ENCODE results near the gene VPS8. TPM values are rescaled to one million over a fixed set of nuclear protein-coding genes. Genes with fewer than 3 reads are reported as not detected.

The VPS8 gene
- total and polyA plus RNA-seq, 9 of the 15 experiments (the other 6 are each of a cell fraction or from before 2014, with no cell fraction given) = 7.2 to 41.0 (median 28.3) TPM

DNA sequence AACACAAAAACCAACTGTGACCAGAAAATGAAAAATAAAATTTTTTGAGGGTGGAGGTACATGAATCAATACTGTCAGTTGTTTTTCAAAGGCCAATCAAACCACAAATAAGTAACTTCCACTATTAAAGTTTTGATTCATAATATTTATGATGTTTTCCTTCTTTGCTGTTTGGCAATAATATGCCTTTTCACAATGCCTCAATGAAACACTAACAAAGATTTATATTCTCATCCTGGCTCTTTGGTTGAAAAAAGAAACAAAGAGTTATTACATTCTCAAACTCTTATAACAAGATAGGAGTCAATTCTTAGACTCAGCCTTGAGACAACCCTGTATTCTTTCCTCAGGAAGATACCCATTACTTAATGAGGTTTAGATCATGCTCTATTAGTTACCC is 277.8 kb downstream of the VPS8 start (continued):
- no peak for TF ChIP-seq ZFP36 (IDR thresholded peaks at IDR 0.05; ENCODE audit: low read depth, low read length, partially characterized antibody)

- no peak for TF ChIP-seq DACH1 (IDR thresholded peaks at IDR 0.05; ENCODE audit: partially characterized antibody)
- TF ChIP-seq KAT8 (IDR thresholded peaks at IDR 0.05; ENCODE audit: low read depth) = no peak
- TF ChIP-seq FIP1L1 (IDR thresholded peaks at IDR 0.05; ENCODE audit: low read depth, low read length, poor library complexity, severe bottlenecking) = no peak
- intact Hi-C loops (cut with micrococcal nuclease) = no loop called here
- Histone ChIP-seq H3K4me3 (no peak overlapping the region), H3K36me3 (ENCODE audit: control insufficient read depth, insufficient read depth, low read length) (no peaks in the 10 kb centered on the region), H3K9me3 (replicated peaks; ENCODE audit: control insufficient read depth, insufficient read depth, low read depth, low read length) (peaks cover 2% of the 10 kb centered on the region; the same call in 1 of the 2 replicates), H3K79me2 (ENCODE audit: control insufficient read depth, insufficient read depth, low read length) (no peaks in the 10 kb centered on the region), H3K27me3 (ENCODE audit: control insufficient read depth in 2 of 2, insufficient read depth in 2 of 2, low read length in 2 of 2) (peaks cover 15 to 17% of the 10 kb centered on the region in 2 experiments; a peak in 4 of 5 replicates), H2AFZ (ENCODE audit: low read depth, low read length) (no peak overlapping the region), H3K9ac (ENCODE audit: insufficient read depth in 1 of 2, low read depth in 2 of 2, low read length in 2 of 2) (no peak overlapping the region), H3K27ac (ENCODE audit: extremely low read depth, low read depth, low read length) (no peak overlapping the region), H3K4me1 (replicated peaks in 1 of 2; ENCODE audit: control insufficient read depth in 2 of 2, insufficient read depth in 2 of 2, low read length in 2 of 2) (no peaks in the 10 kb centered on the region), H3K9me1 (ENCODE audit: control insufficient read depth, insufficient read depth, low read length) (no peaks in the 10 kb centered on the region), H4K20me1 (replicated peaks; ENCODE audit: control insufficient read depth, insufficient read depth, low read length) (no peaks in the 10 kb centered on the region), H3K4me2 (ENCODE audit: insufficient read depth, low read length) (no peak overlapping the region)
- FAIRE-seq (no peak), DNase-seq (ENCODE audit: extremely low read depth in 1 of 4, low spot score in 3 of 4) (no peak), ATAC-seq (no peak)
- in situ Hi-C loops (cut with MboI) = no loop called here
- POLR2A ChIA-PET = no interaction called here
- BruUV-seq (replicated peaks) = no TSS peak
- 19% methylated on average over 4 of the region's 4 CpGs for WGBS (ENCODE audit: insufficient coverage, low coverage, missing lambda C conversion rate)
- CTCF ChIA-PET (ENCODE audit: low intra/inter-chr PET ratio) = no interaction called here
Measured at GRCh38 chr3:185090811-185091210, 278.8 kb downstream of the VPS8 start.

- Histone ChIP-seq H3K36me3 (ENCODE audit: control insufficient read depth, insufficient read depth, low read length) (no peaks in the 10 kb centered on the region), H3K9ac (ENCODE audit: insufficient read depth in 1 of 2, low read depth in 2 of 2, low read length in 2 of 2) (no peak overlapping the region), H3K4me2 (ENCODE audit: insufficient read depth, low read length) (no peak overlapping the region), H3K4me3 (no peak overlapping the region), H3K9me3 (replicated peaks; ENCODE audit: control insufficient read depth, insufficient read depth, low read depth, low read length) (peaks cover 2% of the 10 kb centered on the region; the same call in 1 of the 2 replicates), H4K20me1 (replicated peaks; ENCODE audit: control insufficient read depth, insufficient read depth, low read length) (no peaks in the 10 kb centered on the region), H3K4me1 (replicated peaks in 1 of 2; ENCODE audit: control insufficient read depth in 2 of 2, insufficient read depth in 2 of 2, low read length in 2 of 2) (no peaks in the 10 kb centered on the region), H2AFZ (ENCODE audit: low read depth, low read length) (no peak overlapping the region), H3K27me3 (ENCODE audit: control insufficient read depth in 2 of 2, insufficient read depth in 2 of 2, low read length in 2 of 2) (peaks cover 5 to 12% of the 10 kb centered on the region in 2 experiments; a peak in 4 of 5 replicates), H3K9me1 (ENCODE audit: control insufficient read depth, insufficient read depth, low read length) (no peaks in the 10 kb centered on the region), H3K79me2 (ENCODE audit: control insufficient read depth, insufficient read depth, low read length) (no peaks in the 10 kb centered on the region), H3K27ac (ENCODE audit: extremely low read depth, low read depth, low read length) (no peak overlapping the region)
- ChIA-PET CTCF (ENCODE audit: low intra/inter-chr PET ratio) (no interaction called here), POLR2A (no interaction called here)
- DNase-seq (ENCODE audit: extremely low read depth in 1 of 4, low spot score in 3 of 4) (no peak), ATAC-seq (no peak), FAIRE-seq (no peak)
- no TSS peak for BruUV-seq (replicated peaks)
- in situ Hi-C loops (cut with MboI) (no loop called here), intact Hi-C loops (cut with micrococcal nuclease) (no loop called here)
- TF ChIP-seq, protein P1, sequence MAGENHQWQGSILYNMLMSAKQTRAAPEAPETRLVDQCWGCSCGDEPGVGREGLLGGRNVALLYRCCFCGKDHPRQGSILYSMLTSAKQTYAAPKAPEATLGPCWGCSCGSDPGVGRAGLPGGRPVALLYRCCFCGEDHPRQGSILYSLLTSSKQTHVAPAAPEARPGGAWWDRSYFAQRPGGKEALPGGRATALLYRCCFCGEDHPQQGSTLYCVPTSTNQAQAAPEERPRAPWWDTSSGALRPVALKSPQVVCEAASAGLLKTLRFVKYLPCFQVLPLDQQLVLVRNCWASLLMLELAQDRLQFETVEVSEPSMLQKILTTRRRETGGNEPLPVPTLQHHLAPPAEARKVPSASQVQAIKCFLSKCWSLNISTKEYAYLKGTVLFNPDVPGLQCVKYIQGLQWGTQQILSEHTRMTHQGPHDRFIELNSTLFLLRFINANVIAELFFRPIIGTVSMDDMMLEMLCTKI (IDR thresholded peaks at IDR 0.05; ENCODE audit: partially characterized antibody) = no peak
- TF ChIP-seq ZSCAN32 (CRISPR knock-in tag; IDR thresholded peaks at IDR 0.05) = no peak
- TF ChIP-seq, protein P2, sequence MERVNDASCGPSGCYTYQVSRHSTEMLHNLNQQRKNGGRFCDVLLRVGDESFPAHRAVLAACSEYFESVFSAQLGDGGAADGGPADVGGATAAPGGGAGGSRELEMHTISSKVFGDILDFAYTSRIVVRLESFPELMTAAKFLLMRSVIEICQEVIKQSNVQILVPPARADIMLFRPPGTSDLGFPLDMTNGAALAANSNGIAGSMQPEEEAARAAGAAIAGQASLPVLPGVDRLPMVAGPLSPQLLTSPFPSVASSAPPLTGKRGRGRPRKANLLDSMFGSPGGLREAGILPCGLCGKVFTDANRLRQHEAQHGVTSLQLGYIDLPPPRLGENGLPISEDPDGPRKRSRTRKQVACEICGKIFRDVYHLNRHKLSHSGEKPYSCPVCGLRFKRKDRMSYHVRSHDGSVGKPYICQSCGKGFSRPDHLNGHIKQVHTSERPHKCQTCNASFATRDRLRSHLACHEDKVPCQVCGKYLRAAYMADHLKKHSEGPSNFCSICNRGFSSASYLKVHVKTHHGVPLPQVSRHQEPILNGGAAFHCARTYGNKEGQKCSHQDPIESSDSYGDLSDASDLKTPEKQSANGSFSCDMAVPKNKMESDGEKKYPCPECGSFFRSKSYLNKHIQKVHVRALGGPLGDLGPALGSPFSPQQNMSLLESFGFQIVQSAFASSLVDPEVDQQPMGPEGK (CRISPR knock-in tag; IDR thresholded peaks at IDR 0.05; ENCODE audit: borderline replicate concordance) = no peak
- TF ChIP-seq ZNF445 (CRISPR knock-in tag; IDR thresholded peaks at IDR 0.05; ENCODE audit: low read depth) = no peak
- TF ChIP-seq ZNF133 (CRISPR knock-in tag; IDR thresholded peaks at IDR 0.05) = no peak
- no peak for TF ChIP-seq CGGBP1 (CRISPR knock-in tag; IDR thresholded peaks at IDR 0.05)
- no peak for TF ChIP-seq ZNF589 (CRISPR knock-in tag; IDR thresholded peaks at IDR 0.05; ENCODE audit: low read depth)
- TF ChIP-seq MTA2 (IDR thresholded peaks at IDR 0.05; ENCODE audit: low read depth) = no peak
- TF ChIP-seq PTBP1 (IDR thresholded peaks at IDR 0.05; ENCODE audit: low read depth, low read length) = no peak
Measured at GRCh38 chr3:185093116-185093515, 281.1 kb downstream of the VPS8 start.

Data from K562 (cell line).